GM12878 (cell line): ENCODE results near the gene TRIL.

ENCODE experiments used
- CTCF ChIP-seq, 3 experiments: IDR thresholded peaks in 2 of 3; conservative IDR thresholded peaks in 1 of 3; 2 replicates each; pipeline ENCODE4 v1.5.1; 2011; ENCODE audit warnings: low read depth in 3 of 3, low read length in 3 of 3, mild to moderate bottlenecking in 3 of 3, control low read depth in 2 of 3, moderate library complexity in 2 of 3, inconsistent platforms in 1 of 3, mixed read lengths in 1 of 3; ENCODE audit not compliant: control insufficient read depth in 2 of 3, insufficient read depth in 1 of 3; ENCODE audit errors: extremely low read depth in 1 of 3
- JUND ChIP-seq: IDR thresholded peaks from 2 replicates; pipeline ENCODE4 v1.6.1; 2012; ENCODE audit warnings: low read depth, mild to moderate bottlenecking, low read length, improper control_type of control experiment, moderate library complexity
- NRF1 ChIP-seq: conservative IDR thresholded peaks from 2 replicates; pipeline ENCODE4 v1.6.1; 2011; ENCODE audit warnings: mild to moderate bottlenecking, low read depth, low read length, improper control_type of control experiment
- POLR2A ChIP-seq: IDR thresholded peaks from 2 replicates; pipeline ENCODE4 v1.6.1; 2011; ENCODE audit warnings: low read depth, mild to moderate bottlenecking, low read length
- ZNF217 ChIP-seq: fragments of 450-650 bp; IDR thresholded peaks from 2 replicates; pipeline ENCODE4 v1.6.1; 2017; ENCODE audit warnings: antibody characterized with exemption, mild to moderate bottlenecking

- TF ChIP-seq NRF1 (no peak), ZNF217 (no peak), CTCF (IDR thresholded peaks at IDR 0.05 in 2 of 3, conservative IDR thresholded peaks at IDR 0.05 in 1 of 3; ENCODE audit: control insufficient read depth in 2 of 3, extremely low read depth in 1 of 3, insufficient read depth in 1 of 3, low read depth in 3 of 3, low read length in 3 of 3) (no peak), JUND (no peak), POLR2A (no peak)
Observed at GRCh38 chr7:28937103-28937502, 21.0 kb downstream of the TRIL start.
